Adrenal gland (tissue), 5 donors: ENCODE measurements around the gene PIK3IP1.

Experiments
- POLR2A ChIP-seq, 2 donors: fragments of 450-650 bp; IDR thresholded peaks; one replicate each; pipeline ENCODE4 v1.6.1; 2017; ENCODE audit warnings: antibody characterized with exemption in 2 of 2, mild to moderate bottlenecking in 2 of 2, moderate library complexity in 1 of 2
- TF ChIP-seq, protein P1 (sequence below), 6 experiments: fragments of 450-650 bp in 4 of 6; fragments of 200-600 bp in 2 of 6; sonication (generic) in 1 of 6; IDR thresholded peaks; 1 replicate in 5 of 6; 2 replicates in 1 of 6; pipeline versions ENCODE4 v1.5.1 to v1.8.0; 2016 to 2021; ENCODE audit warnings: antibody characterized with exemption in 6 of 6, mild to moderate bottlenecking in 2 of 6, moderate library complexity in 1 of 6
- donor health status: DM: no; HTN: no; CAD: no.

DNA sequence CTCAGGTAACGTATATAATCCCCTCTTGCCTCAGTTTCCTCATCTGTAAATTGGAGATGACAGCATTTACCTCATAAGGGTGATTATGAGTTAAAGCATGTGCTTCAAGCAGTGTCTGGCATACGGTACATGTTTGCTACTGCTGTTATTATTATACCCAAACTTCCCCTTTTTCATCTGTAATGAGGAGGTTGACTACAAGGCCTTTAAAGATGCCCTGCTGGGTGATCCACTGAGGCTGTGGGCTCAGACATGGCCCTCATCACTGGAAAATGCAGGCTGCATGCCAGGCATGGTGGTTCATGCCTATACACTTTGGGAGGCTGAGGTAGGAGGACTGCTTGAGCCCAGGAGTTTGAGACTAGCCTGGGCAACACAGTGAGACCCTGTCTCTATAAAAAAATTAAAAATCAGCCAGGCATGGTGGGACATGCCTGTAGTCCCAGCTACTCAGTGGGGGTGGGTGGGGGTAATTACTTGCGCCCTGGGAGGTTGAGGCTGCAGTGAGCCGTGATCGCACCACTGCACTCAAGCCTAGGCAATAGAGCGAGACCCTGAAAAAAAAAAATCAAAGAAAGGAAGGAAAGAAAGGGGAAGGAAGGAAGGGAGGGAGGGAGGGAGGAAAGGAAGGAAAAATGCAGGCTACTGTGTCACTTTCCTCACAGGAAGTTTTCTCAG is 4.3 kb downstream of the PIK3IP1 start:
- TF ChIP-seq, protein P1, sequence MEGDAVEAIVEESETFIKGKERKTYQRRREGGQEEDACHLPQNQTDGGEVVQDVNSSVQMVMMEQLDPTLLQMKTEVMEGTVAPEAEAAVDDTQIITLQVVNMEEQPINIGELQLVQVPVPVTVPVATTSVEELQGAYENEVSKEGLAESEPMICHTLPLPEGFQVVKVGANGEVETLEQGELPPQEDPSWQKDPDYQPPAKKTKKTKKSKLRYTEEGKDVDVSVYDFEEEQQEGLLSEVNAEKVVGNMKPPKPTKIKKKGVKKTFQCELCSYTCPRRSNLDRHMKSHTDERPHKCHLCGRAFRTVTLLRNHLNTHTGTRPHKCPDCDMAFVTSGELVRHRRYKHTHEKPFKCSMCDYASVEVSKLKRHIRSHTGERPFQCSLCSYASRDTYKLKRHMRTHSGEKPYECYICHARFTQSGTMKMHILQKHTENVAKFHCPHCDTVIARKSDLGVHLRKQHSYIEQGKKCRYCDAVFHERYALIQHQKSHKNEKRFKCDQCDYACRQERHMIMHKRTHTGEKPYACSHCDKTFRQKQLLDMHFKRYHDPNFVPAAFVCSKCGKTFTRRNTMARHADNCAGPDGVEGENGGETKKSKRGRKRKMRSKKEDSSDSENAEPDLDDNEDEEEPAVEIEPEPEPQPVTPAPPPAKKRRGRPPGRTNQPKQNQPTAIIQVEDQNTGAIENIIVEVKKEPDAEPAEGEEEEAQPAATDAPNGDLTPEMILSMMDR (IDR thresholded peaks at IDR 0.05): no peak
- TF ChIP-seq POLR2A (IDR thresholded peaks at IDR 0.05): no peak
